G401.6 (cell line): ENCODE measurements around the gene SH3GLB2.

Experiments
- FAIRE-seq: peaks from 2 replicates; lab custom pipeline; 2012; peaks lifted over from hg19 to GRCh38; lab: Jason Lieb, UNC

SH3GLB2 gene

DNA sequence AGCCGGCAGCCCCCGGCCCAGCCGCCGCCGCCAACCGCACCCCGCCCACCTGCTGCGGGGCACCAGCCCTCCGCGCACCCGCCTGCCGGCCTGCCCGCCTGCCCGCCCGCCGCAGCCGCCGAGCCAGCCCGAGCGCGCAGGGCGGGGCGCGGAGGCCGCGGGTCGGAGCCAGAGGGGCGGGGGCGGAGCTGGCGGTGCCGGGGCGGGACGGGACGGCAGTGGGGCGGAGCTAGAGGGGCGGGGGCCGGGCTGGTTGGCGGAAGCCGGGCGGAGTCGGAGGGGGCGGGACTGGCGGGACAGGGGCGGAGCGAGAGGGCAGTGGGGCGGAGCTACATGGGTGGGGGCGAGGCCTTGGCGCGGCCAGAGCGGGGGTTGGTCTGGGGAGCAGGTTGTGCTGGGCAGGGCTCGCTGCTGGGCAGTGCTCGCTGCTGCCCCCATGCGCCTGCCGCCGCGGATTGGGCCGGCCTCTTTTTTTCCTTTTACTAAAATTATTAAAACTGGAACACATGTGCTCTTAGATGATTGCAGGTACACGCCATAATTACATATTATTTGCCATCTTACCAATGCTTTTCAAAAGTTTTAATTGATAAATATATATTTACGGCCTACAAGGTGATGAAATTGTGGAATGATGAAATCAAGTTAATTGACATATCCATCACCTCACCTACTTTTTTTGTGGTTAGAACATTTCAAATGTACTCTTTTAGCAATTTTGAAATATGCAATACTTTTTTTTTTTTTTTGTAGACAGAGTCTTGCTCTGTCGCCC is at the start of gene SH3GLB2:
Gene SH3GLB2 (minus strand): TSS at position 140 of the 775 bp plus-strand sequence. CDS start 177 bp downstream, outside the sequence.
- peak; percentile 37 for FAIRE-seq

DNA sequence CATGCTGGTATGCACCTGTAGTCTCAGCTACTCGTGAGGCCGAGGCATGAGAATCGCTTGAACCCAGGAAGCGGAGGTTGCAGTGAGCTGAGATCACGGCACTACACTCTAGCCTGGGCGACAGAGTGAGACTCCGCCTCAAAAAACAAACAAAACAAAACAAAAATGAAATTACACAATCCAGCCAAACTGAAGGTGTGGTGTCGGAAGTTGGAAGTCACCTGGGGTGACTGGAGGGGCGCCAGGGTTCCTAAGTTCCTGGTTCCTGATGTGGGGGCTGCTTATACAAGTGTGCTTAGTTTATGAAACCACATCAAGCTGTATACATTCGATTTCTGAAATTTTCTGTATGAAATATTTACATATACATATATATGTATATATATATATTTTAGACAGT is 49.1 kb upstream of the SH3GLB2 start:
- FAIRE-seq, result no peak

DNA sequence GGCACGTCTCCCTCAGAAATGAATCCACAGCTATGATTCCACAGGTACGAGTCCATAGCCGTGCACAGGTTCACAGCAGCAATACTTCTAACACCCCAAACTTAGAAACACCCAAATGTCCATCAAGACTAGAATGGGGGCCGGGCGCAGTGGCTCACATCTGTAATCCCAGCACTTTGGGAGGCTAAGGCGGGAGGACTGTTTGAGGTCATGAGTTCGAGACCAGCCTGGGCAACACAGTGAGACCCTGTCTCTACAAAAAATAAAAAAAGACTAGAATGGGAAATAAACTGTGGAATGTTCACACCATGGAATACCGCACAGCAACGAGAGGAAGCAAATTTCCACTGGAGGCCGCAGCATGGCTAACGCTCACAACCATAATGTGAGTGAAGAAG is 48.5 kb upstream of the SH3GLB2 start:
- FAIRE-seq, result no peak

DNA sequence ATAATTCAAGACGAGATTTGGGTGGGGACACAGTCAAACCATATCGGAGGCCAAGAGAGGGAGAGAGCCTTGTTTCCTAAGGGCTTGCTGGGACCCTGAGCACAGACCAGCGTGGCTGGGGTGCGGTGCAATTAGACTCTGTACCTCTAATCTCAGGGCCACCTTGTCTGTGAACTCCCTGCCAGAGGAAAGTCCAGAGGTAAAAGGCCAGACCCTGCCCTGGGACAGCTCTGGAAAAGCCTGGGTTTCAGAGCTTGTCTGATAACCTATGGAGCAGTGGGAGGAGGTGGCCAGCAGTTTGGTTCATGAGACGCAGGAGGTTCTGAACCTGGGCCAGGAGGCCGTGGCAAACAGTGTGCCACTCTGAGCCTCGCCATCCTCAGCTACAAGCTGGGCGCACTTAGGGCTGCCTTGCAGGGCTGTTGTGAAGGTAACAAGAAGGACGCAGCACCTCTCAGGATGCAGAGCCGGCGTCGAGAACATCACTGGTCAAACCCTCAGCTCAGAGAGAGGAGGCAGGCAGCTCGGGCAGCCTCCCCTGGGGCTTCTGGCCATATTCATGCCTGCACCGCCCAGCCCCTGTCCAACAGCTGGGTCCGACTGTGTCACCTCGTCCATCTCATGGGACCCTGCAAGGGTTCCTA is 48.0 kb upstream of the SH3GLB2 start:
- FAIRE-seq, result no peak

DNA sequence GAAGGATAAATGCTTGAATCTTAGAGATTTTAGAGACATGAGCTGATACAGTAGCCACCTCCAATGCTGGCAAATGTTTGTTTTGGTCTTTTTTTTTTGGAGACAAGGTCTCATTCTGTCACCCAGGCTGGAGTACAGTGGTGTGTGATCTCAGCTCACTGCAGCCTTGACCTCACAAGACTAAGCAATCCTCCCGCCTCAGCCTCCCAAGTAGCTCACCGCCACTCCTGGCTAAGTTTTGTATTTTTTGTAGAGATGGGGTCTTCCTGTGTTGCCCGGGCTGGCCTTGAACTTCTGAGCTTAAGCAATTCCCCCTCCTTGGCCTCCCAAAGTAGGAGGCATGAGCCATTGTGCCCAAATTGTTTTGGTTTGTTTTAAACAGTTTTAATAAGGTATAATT is 46.0 kb upstream of the SH3GLB2 start:
- no peak for FAIRE-seq

DNA sequence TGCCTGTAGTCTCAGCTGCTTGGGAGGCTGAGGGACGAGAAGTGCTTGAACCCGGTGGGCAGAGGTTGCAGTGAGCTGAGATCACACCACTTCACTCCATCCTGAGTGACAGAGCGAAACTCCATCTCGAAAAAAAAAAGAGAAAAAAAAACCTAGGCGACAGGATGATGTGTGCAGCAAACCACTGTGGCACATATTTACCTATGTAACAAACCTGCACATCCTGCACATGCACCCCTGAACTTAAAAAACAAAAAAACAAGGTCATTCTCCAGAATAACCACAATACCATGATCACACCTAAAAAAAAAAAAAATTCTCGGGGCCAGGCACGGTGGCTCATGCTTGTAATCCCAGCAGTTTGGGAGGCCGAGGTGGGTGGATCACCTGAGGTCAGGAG is 45.3 kb upstream of the SH3GLB2 start:
- no peak for FAIRE-seq

DNA sequence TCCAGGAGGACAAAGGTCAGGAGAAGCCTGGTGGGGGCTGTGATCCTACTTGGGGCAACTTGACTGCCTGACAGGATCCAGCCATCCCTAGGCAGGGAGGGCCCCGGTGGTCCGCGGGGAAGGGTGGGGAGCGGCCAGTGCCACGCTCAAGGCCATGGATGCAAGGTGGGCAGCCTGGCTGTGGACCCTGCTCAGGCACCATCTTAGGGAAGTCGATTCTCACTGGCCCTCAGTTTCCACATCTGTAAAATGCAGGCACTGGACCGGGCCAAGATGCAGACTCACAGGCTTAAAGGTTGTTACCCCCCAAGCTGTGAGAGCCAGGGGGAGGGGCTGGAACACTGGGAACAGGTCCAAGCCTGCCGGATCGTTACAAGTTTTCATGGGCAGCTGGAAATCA is 44.0 kb upstream of the SH3GLB2 start:
- no peak for FAIRE-seq

DNA sequence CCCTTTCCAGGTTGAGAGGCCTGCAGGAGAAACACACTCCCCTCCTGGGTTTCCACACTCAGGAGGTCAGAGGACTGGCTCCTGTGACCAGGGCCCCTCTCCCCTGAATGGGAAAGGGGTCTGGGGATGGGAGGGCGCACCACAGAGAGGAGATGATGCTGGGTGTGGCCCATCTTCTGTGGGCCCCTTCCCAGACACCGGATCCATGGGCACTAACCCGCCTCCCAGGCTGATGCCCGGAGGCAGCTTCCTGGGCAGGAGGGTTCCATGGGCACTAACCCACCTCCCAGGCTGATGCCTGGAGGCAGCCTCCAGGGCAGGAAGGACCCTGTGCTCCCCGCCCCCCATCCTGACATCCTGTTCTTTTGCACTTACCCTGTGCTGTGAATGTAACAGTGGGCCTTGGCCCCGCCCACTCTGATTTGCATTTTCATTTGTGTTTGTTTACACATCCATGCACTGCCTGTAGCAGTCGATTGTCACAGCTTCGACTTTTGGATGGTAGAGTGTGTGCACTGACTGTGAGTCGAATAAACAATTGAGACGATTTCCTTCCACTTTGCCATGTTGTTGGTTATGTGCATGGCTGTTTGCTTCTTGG is 43.5 kb upstream of the SH3GLB2 start:
- no peak for FAIRE-seq

DNA sequence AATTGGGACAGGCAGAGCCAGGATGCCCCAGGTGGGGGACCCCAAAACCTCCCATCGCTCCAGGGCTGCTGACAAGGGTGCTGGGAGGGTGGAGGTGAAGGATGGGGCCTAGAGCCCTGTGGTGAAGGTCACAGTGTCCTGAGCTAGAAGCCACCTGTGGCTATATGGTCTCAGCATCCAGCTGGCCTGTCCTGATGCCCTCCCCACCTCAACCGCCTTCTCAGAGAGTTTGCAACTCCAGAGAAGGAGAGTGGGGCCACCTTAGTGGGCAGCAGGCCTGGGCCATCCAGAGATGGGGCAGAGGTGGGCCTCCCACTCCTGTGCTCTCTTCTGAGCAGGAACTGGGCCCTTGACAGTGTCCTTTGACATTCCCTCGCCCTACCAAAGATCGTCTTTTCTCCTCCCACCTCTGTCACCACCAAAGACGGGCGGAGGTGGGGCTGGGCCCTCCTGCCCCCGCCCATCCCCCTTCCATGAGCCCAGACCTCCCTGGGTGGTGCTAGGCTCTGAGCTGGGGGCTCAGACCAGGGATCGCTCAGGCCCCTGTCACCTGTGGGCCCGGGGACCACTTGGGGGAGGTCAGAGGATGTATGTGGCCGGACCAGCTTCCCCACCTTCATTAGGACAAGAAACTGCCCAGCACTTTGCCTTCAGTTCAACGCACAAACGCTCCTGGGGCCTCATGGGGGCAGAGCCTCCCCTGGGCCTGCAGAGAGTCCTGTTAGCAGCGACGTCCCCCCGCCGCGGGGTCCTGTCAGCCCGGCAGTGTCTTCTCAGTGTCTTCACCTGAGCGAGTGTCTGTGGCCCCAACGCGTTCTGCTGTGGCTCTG is 42.8 kb upstream of the SH3GLB2 start:
- FAIRE-seq, result no peak

DNA sequence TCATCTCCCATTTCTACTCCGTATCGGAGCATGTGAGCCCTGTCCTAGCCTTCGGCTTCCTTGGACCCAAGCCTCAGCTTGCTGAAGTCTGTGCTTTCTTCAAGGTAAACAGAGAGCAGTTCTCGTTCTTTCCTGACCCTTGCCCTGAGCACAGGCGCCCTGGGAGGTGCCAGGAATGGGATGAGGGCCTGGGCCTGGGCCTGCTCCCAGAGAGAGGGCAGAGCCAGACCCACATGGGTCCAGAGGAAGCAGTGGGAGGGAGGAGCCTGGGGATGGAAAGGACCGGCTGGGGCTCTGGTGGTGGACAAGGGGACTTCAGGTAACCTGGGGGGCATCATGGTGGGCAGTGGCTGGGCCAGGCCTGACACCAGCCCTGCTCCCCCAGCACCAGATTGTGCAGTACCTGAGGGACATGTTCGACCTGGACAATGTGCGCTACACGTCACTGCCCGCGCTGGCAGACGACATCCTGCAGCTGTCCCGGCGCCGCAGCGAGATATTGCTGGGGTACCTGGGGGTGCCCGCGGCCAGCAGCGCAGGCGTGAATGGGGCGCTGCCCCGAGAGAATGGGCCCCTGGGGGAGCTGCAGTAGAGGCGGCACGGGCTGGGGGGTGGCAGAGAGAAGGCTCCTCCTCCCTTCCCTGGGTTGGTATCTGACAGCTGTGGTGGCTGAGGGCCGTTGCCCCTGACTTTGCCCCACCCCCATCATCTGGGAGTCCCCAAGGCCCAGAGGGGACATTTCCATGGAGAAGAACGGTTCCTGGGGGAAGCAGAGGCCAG is 41.9 kb upstream of the SH3GLB2 start:
- no peak for FAIRE-seq

DNA sequence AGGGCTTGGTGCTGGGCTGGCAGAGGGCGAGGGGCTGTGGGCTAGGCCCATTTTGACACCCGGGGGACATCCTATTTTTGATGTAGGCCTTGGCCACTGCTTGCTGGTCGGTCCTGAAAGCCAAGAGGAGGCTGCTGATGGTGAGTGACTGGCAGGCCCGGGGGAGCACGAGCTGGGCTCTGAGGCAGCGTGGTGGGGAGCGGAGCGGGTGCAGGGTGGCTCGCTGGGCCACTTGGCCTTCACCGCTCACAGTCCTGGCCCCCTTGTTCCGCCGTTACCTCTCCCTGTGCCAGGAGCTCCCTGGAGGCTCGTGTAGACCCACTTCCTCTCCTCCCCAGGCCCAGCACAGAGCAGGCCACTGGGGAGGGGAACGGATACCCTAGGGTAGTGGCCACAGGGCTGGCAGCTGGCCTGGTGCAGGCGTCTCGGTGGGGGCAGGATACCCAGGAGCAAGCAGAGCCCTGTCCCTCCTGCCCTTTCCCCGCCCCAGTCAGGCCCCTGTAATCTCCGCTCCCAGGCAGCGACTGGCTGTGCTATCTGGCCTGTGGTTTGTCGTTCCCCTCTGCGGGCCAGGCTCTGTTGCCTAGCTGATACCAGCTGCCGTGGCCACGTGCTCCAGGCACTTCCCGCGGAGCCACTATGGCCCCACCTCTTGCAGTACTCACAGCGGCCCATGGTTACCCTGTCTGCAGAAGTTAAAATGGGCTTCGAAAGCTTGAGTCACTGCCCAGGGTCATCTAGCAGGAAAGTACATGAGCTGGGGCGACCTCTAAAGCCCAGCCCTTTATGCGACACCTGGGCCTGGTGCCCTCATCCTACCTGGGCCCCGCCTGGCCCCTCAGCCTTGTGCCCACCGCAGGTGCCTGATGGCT is 41.1 kb upstream of the SH3GLB2 start:
- FAIRE-seq, result no peak

DNA sequence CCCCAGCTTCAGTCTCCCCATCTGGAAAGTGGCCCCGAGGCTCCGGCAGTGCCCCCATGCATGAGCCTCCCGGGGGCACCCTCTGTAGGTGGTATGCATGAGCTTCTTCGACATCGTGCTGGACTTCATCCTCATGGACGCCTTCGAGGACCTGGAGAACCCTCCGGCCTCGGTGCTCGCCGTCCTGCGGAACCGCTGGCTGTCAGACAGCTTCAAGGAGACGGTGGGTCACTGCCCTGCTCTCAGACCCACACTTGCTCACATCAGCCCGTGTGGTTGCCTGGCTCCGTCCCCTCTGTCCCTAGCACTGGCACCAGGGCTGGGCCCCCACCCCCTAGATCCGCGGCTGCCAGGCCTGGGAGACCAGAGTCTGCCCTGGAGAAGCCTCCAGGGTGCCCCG is 40.0 kb upstream of the SH3GLB2 start:
- no peak for FAIRE-seq

DNA sequence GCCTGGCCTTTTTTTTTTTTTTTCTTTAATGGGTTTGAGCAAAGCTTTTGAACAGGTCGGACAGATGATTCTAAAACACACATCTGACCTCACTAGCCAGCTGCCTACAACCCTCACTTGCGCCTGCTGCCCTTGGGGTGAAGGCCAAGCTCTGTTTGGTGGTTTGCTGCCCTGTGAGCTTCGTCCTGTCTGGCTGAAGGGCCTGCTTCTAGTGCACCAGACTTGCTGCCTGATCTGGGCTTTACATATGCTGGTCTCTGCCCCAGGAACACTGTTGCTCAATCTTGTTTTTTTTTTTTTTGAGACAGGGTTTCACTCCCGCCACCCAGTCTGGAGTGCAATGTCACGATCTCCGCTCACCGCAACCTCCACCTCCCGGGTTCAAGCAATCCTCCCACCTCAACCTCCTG is 36.4 kb upstream of the SH3GLB2 start:
- FAIRE-seq, result no peak

DNA sequence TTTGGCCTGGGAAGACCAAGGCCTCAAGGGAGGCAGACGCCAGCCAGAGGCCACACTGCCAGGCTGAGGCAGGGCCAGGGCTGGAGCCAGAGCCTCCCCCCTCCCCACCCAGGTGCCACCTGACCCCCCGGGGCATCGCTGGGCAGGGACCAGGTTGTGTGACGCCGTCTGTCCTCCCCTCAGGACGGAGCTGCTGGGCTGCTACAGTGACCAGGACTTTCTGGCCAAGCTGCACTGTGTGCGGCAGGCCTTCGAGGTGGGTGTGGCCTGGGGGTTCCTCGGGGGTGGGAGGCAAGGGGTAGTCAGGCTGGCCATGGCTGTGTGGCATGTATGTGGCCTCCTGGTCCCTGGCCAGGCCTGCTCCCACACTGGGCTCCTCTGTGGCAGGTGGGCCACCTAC is 34.9 kb upstream of the SH3GLB2 start:
- no peak for FAIRE-seq

DNA sequence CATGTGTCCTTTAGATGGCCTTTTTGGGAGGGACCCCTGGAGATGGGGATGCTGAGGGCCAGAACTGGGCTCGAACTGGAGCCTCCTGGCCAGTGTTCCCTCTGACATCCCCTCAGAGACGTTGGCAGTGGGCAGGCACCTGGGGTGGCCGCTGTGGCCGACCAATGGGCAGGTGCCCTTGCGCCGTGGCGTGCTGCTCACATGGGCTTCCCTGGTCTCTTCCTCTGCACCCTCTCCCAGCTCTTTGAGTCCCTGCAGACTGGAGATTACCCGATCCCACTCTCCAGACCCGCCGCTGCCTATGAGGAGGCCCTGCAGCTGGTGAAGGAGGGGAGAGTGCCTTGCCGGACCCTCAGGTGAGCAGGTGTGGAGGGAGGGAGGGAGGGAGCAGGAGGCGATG is 32.9 kb upstream of the SH3GLB2 start:
- no peak for FAIRE-seq

DNA sequence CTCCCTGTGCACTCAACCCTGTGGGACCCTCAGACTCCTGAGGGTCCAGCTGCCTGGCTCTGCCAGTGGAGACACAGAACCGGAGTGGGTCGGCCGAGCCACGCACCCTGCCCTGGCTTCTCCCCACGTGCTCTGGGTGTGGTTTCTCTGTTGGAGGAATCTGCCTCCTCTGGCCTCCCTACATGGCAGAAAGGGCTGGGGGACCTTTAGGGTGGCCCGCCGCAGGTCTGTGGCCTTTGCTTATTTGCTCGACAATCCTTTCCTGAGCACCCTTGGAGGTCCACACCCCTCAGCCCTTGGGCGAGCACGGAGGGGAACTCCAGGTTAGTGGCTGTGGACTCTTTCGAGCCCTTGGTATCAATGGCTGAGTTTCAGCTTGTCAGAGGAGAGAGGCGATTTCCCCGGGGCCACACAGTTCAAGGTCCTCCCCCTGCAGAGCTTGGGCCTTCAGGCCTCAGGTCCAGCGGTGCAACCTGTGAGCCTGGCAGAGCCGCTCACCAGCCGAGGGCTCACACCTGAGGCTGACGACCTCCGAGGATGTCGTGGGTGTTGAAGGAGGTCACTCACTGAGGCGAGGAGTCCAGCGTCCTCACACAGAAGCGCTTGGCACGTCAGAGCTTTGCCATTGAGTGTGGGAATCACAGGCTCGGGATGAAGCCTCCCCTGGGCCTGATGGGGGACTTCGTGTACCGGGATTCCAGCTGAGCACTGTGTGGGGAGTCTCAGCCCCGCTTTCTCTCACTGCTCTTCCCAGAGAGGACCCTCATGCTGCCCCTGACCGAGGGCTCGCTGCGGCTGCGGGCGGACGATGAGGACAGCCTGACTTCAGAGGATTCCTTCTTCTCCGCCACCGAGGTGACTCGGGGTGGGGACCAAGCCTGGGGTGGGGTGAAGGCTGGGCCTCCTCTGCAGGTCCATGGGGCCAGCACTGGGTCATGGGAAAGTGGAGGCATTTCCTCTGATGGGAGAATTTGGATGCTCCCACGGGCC is 32.0 kb upstream of the SH3GLB2 start:
- FAIRE-seq, result no peak

DNA sequence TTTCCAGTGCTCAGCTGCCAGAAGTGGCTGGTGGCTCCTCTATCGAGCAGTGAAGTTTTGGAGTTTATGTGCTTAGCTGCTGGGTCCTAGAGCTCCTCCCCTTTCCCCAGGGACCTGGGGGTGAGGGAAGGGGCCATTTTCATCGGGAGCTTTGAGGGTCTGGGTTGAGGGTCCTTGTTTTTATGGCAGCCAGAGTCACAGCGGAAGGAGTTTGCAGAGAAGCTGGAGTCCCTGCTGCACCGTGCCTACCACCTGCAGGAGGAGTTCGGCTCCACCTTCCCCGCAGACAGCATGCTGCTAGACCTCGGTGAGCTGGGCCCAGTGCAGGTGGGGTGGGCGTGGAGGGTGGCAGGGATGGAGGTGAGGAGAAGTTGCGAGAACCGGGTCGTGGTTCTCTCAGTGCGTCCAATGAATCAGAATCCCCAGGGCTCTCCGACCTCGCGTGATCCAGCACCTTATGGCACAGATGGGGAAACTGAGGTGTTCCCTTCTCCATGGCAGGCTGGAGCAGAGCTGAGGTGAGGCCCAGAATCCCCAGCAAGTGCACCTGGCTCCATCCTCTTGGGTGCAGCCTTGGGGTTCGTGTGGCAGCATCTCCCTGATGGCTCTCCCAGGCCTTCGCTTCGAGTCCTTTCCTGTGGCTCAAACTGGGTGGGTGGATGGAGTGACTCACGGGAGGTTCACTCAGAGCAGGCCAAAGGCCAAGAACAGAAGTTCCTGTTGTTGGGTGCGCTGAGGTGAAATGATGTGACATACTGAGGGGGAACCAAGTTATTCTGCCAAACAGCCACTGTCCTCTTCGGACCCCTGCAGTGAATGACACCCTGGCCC is 31.0 kb upstream of the SH3GLB2 start:
- FAIRE-seq, result no peak

DNA sequence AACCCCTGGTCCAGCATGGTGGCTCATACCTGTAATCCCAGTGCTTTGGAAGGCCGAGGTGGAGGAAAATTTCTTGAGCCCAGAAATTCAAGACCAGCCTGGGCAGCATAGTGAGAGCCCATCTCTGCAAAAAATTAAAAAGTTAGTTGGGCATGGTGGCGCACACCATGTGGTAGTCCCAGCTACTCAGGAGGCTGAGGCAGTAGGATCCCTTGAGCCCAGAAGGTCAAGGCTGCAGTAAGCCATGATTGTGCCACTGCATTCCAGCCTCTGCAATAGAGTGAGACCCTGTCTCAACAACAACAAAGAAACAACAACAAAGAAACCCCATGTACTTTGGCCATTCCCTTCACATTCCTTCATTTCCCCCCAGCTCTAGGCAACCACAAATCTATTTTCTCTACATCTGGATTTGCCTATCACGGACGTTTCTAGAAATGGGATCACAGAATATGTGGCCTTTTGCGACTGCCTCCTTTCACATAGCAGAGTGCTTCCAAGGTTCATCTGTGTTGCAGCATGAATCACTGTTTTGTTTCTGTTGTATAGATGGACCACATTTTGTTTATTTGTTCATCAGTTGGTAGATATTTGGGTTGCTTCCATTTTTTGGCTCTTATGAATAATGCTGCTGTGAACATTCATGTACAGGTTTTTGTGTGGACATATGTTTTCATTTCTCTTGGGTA is 26.2 kb upstream of the SH3GLB2 start:
- FAIRE-seq, result no peak
